Esophagus muscularis mucosa (tissue), 4 donors: ENCODE data around the gene HOXB8. TPM values are rescaled to one million over a fixed set of nuclear protein-coding genes. Genes with fewer than 3 reads are reported as not detected.

ENCODE experiments used
- DNase-seq: peaks from one replicate; pipeline ENCODE4 v3.0.0-alpha.2; 2017; ENCODE audit errors: extremely low spot score
- H3K27ac ChIP-seq, 4 donors: fragments of 200-600 bp; sonication (generic); replicated peaks in 1 of 4; 1 replicate in 3 of 4; 2 replicates in 1 of 4; pipeline ENCODE4 v1.5.1; 2016 to 2019; ENCODE audit warnings: mild to moderate bottlenecking in 1 of 4
- H3K27me3 ChIP-seq, 4 donors: fragments of 200-600 bp; sonication (generic); one replicate each; pipeline versions ENCODE4 v1.5.1 to v1.6.0; 2016 to 2019
- H3K36me3 ChIP-seq, 4 donors: fragments of 200-600 bp; sonication (generic); one replicate each; pipeline ENCODE4 v1.5.1; 2016 to 2019
- H3K4me1 ChIP-seq, 4 donors: fragments of 200-600 bp; sonication (generic); one replicate each; pipeline ENCODE4 v1.5.1; 2016 to 2019
- H3K4me3 ChIP-seq, 4 donors: fragments of 200-600 bp; sonication (generic); 1 replicate in 2 of 4; 2 replicates in 2 of 4; pipeline ENCODE4 v1.5.1; 2016 to 2019; ENCODE audit warnings: mild to moderate bottlenecking in 4 of 4, moderate library complexity in 1 of 4
- H3K9me3 ChIP-seq, 4 donors: fragments of 200-600 bp; sonication (generic); 1 replicate in 3 of 4; 2 replicates in 1 of 4; pipeline ENCODE4 v1.5.1; 2016 to 2019
- CTCF ChIP-seq, 3 experiments: fragments of 200-600 bp in 2 of 3; fragments of 450-650 bp in 1 of 3; sonication (generic) in 2 of 3; IDR thresholded peaks; one replicate each; pipeline ENCODE4 v1.5.1; 2017 to 2019; ENCODE audit warnings: antibody characterized with exemption in 3 of 3, mild to moderate bottlenecking in 2 of 3, moderate library complexity in 1 of 3
- EP300 ChIP-seq: sonication (generic); formaldehyde crosslinking; IDR thresholded peaks from one replicate; pipeline ENCODE4 v1.6.1; 2017; ENCODE audit warnings: antibody characterized with exemption
- POLR2A ChIP-seq: fragments of 450-650 bp; IDR thresholded peaks from one replicate; pipeline ENCODE4 v1.6.1; 2017; ENCODE audit warnings: antibody characterized with exemption, moderate library complexity, mild to moderate bottlenecking, low read depth
- POLR2AphosphoS5 ChIP-seq, 2 donors: sonication (generic); formaldehyde crosslinking; IDR thresholded peaks; one replicate each; pipeline ENCODE4 v1.6.1; 2017; ENCODE audit warnings: antibody characterized with exemption in 2 of 2
- WGBS: methylation state at CpG from one replicate; pipeline ENCODE4 v1.1.5; 2018; 5-methylcytosine and 5-hydroxymethylcytosine counted together
- intact Hi-C: fragments of 100-400 bp; cut with DNase I; formaldehyde crosslinking; loops from one replicate; pipeline ENCODE4 v1.15.1; 2023
- total RNA-seq, 4 donors: library from RNA; depleted of rRNA; stranded (reverse); fragments of >200 nt; gene quantifications; one replicate each; pipeline versions ENCODE4 v1.1.0 to v1.2.1, GENCODE V29; 2016

HOXB8 gene
- total RNA-seq, 4 donors from 2014 or later: not detected

DNA sequence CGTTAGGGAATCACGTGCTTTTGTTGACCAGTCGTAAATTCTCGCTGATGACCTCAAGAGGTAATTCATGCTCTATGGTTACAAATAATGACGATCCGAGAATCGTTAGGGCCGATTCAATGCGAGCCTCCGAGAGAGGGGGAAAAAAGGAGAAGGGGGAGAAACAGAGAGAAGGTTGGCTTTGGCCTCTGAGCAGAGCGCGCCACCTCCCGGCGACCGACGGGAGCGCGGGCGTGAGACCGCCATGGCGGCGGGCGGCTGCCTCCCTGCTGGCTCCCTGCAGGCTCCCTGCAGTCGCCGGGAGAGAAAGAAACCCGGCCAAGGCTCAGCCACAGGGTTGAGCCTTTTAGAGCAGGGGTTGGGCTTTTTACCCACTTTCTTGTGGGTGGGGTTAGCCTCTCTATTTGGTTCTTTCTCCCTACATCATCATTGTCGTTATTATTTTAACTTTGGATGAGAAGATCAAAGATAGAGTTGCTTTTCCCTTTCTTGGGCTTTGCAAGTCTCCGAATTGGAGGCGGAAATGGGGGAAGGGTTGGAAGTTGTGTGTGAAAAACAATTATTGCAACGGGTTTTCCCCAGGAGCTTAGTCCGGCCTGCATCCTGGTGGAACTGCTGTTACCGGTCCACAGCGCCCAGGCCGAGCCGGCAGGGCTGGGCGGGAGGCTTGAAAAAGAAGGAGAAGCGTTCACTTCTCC, 21.1 kb downstream of the HOXB8 start:
- 19% methylated on average over 36 of the region's 37 CpGs for WGBS
- H3K4me3 ChIP-seq: peak overlapping the region; percentile 54 to 64 (median 60)
- TF ChIP-seq EP300 (no peak), CTCF (IDR thresholded peaks at IDR 0.05) (peak in 2 of 3 experiments; percentile 97 to 99), POLR2AphosphoS5 (IDR thresholded peaks at IDR 0.05) (peak in 1 of 2 donors; percentile 65), POLR2A (no peak)

DNA sequence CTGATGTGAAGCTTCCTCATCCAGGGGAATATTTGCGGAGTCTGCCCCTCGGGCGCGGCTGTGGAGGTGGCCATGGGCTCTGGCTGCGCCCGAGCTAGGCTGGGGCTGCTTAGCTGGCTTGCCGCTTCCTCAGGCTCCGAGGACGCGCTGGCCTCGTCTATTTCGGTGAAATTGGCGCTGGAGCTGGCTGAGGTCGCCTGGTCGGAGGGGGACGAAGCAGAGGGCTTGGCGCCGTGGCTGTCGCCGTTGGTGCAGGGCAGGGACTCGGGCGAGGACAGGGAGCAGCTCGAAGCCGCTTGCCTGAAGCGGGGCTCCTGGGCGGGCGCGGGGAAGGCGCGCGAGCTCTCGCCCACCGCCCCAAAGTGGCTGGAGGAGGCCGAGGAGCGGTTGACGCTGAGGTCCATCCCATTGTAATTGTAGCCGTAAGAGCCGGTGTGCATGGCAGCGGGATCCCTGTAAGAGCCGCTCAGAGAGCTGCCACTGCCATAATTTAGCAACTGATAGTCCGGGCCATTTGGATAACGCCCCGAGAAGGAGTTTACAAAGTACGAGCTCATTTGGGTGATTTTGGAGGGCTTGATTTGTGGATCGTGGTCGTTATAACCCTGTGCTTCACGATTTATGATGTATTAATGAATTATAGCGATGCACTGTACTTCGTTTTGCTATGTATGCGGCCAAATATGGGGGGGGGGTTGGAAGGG, 21.8 kb downstream of the HOXB8 start, which contains the start of gene HOXB5:
HOXB5 (minus strand) TSS at position 654 of the 704 bp plus-strand sequence; CDS start at position 557, 97 bp downstream.
- no peak for DNase-seq
- H3K27ac ChIP-seq: peak within 1 kb of the TSS; percentile 42 to 72 (median 60)

More for the DNA sequence above, 21.1 kb downstream of the HOXB8 start:
- Histone ChIP-seq H3K27ac (peak overlapping the region; percentile 42 to 72 (median 60)), H3K4me1 (peaks cover 33 to 61% (median 56%) of the 10 kb centered on the region in 4 donors), H3K9me3 (no peaks in the 10 kb centered on the region), H3K36me3 (no peaks in the 10 kb centered on the region), H3K27me3 (peaks cover 6 to 73% (median 31%) of the 10 kb centered on the region in 4 donors)
- no peak for DNase-seq
- intact Hi-C loops: loop anchor here (1.0 to 5.0 kb wide), 3 partner anchors 101 to 257 kb away; no protein-coding TSS in a partner anchor

GRCh38 chr17:48592577-48592976, 22.5 kb downstream of the HOXB8 start:
- 26% methylated on average over 14 of the region's 14 CpGs for WGBS
- DNase-seq: no peak
- peaks cover 24 to 54% (median 46%) of the 10 kb centered on the region in 4 donors for H3K4me1 ChIP-seq
- TF ChIP-seq EP300: no peak
- no peak for TF ChIP-seq POLR2A
- no peak for TF ChIP-seq POLR2AphosphoS5 (IDR thresholded peaks at IDR 0.05)
- TF ChIP-seq CTCF (IDR thresholded peaks at IDR 0.05): no peak
- H3K9me3 ChIP-seq: no peaks in the 10 kb centered on the region
- no peaks in the 10 kb centered on the region for H3K36me3 ChIP-seq
- intact Hi-C loops: loop anchor here (5.0 kb wide), 1 partner anchor 255 kb away; no protein-coding TSS in a partner anchor
- H3K4me3 ChIP-seq: peak overlapping the region; percentile 54 to 64 (median 60)
- peaks cover 6 to 59% (median 23%) of the 10 kb centered on the region in 4 donors for H3K27me3 ChIP-seq
- H3K27ac ChIP-seq: peak overlapping the region; percentile 42 to 72 (median 60)

More for the DNA sequence above, 21.8 kb downstream of the HOXB8 start, which contains the start of gene HOXB5:
- WGBS: 3% methylated on average over 21 of the region's 50 CpGs
- intact Hi-C loops: loop anchor here (5.0 kb wide), 1 partner anchor 256 kb away; no protein-coding TSS in a partner anchor
- TF ChIP-seq CTCF (IDR thresholded peaks at IDR 0.05) (no peak), POLR2AphosphoS5 (IDR thresholded peaks at IDR 0.05) (no peak), EP300 (no peak), POLR2A (no peak)
- H3K9me3 ChIP-seq: no peaks in the 10 kb centered on the region
- H3K27me3 ChIP-seq: peaks cover 6 to 66% (median 24%) of the 10 kb centered on the region in 4 donors
- H3K4me3 ChIP-seq: peak within 1 kb of the TSS; percentile 54 to 64 (median 60)
- H3K4me1 ChIP-seq: peaks cover 31 to 59% (median 52%) of the 10 kb centered on the region in 4 donors
- H3K36me3 ChIP-seq: no peaks in the 10 kb centered on the region

- DNase-seq: no peak
- no peaks in the 10 kb centered on the region for H3K9me3 ChIP-seq
- no peak for TF ChIP-seq CTCF (IDR thresholded peaks at IDR 0.05)
- TF ChIP-seq POLR2AphosphoS5 (IDR thresholded peaks at IDR 0.05): no peak
- TF ChIP-seq POLR2A: no peak
- no peak for TF ChIP-seq EP300
- peaks cover 6 to 54% (median 19%) of the 10 kb centered on the region in 4 donors for H3K27me3 ChIP-seq
- peak overlapping the region; percentile 42 to 72 (median 60) for H3K27ac ChIP-seq
- H3K4me3 ChIP-seq: peak overlapping the region; percentile 54 to 64 (median 60)
- no peaks in the 10 kb centered on the region for H3K36me3 ChIP-seq
- peaks cover 25 to 54% (median 44%) of the 10 kb centered on the region in 4 donors for H3K4me1 ChIP-seq
- WGBS: 36% methylated on average over 20 of the region's 33 CpGs
- intact Hi-C loops: loop anchor here (5.0 kb wide), 1 partner anchor 255 kb away; no protein-coding TSS in a partner anchor
These were observed 23.0 kb downstream of the HOXB8 start for GRCh38 chr17:48592057-48592514.
